ENCODE results near the gene KCNK15. TPM values are rescaled to one million over a fixed set of nuclear protein-coding genes. Genes with fewer than 3 reads are reported as not detected.
"Not testable (repeated sequence)": the region's sequence is repeated elsewhere in the genome, so short reads cannot be mapped to it uniquely, and the experiment has no call there.

KCNK15 gene
- under 1 TPM; 0.12 to 0.76 TPM for polyA plus RNA-seq

GRCh38 chr20:44745598-44746366 is at the start of gene KCNK15:
TSS of gene KCNK15 (plus strand) at chr20:44745865. CDS start at chr20:44745911, 46 bp downstream.
- WGBS, 2 donors = 1% methylated on average over 64 to 81 of the region's 81 CpGs
- H3K27me3 ChIP-seq (ENCODE audit: control insufficient read depth in 1 of 2, insufficient read depth in 2 of 2, low read length in 2 of 2) = no peaks in the 10 kb centered on the region
- H3K4me1 ChIP-seq (ENCODE audit: control insufficient read depth in 2 of 2, insufficient read depth in 2 of 2, low read length in 1 of 2) = peaks cover 4% of the 10 kb centered on the region in 2 donors
- no peak within 1 kb of the TSS for H3K27ac ChIP-seq (ENCODE audit: low read depth in 2 of 2, low read length in 1 of 2)
- no peaks in the 10 kb centered on the region for H3K36me3 ChIP-seq (ENCODE audit: control insufficient read depth in 2 of 2, insufficient read depth in 2 of 2, low read length in 1 of 2)
- H3K4me3 ChIP-seq (ENCODE audit: low read depth in 1 of 2, low read length in 2 of 2) = peak within 1 kb of the TSS; percentile 43 to 58
- H3K9me3 ChIP-seq (ENCODE audit: control insufficient read depth in 2 of 2, insufficient read depth in 1 of 2, low read depth in 1 of 2, low read length in 1 of 2) = no peaks in the 10 kb centered on the region

DNA sequence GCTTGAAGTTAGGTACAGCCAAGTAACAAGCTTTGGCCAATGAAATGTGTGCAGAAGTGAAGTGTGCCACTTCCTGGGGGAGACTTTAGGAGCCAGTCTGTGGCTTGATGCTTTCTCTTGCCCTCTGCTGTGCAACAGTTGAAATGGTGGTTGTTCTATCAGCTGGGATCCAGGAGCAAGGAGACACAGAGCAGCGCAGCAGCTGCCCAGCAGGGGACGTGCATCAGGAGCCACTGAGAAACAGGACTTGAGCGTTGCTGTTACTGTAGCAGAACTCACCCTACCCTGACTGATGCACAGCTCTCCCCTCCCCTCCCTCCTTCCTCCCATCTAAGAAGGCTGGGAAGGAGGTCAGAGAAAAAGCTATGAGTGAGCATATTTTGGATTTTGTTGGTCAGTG is 49.4 kb upstream of the KCNK15 start:
- Histone ChIP-seq H3K4me1 (ENCODE audit: control insufficient read depth in 2 of 2, insufficient read depth in 2 of 2, low read length in 1 of 2) (peaks cover 0 to 3% of the 10 kb centered on the region in 2 donors), H3K36me3 (ENCODE audit: control insufficient read depth in 2 of 2, insufficient read depth in 2 of 2, low read length in 1 of 2) (no peaks in the 10 kb centered on the region), H3K27me3 (ENCODE audit: control insufficient read depth in 1 of 2, insufficient read depth in 2 of 2, low read length in 2 of 2) (no peaks in the 10 kb centered on the region), H3K9me3 (ENCODE audit: control insufficient read depth in 2 of 2, insufficient read depth in 1 of 2, low read depth in 1 of 2, low read length in 1 of 2) (no peaks in the 10 kb centered on the region), H3K27ac (ENCODE audit: low read depth in 2 of 2, low read length in 1 of 2) (peak overlapping the region; percentile 37 to 61), H3K4me3 (ENCODE audit: low read depth in 1 of 2, low read length in 2 of 2) (no peak overlapping the region)
- 81 to 89% methylated on average over 3 of the region's 3 CpGs for WGBS, 2 donors

DNA sequence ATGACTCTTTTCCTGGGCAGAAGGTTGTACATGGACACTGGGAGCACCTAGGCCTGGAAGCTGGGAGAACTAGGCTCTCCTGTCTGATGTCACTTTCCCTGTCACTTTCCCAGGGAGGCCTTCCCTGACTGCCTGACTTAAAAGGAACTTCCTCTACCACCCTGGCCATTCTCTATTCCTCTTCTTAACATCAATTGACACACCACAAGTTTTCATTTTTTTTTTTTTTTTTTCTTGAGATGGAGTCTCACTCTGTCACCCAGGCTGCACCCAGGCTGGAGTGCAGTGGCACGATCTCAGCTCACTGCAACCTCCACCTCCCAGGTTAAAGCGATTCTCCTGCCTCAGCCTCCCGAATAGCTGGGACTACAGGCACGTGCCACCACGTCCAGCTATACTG is 48.6 kb upstream of the KCNK15 start:
- H3K27ac ChIP-seq (ENCODE audit: low read depth in 2 of 2, low read length in 1 of 2); H3K36me3 ChIP-seq (ENCODE audit: control insufficient read depth in 2 of 2, insufficient read depth in 2 of 2, low read length in 1 of 2); H3K4me3 ChIP-seq (ENCODE audit: low read depth in 1 of 2, low read length in 2 of 2); H3K9me3 ChIP-seq (ENCODE audit: control insufficient read depth in 2 of 2, insufficient read depth in 1 of 2, low read depth in 1 of 2, low read length in 1 of 2); H3K27me3 ChIP-seq (ENCODE audit: control insufficient read depth in 1 of 2, insufficient read depth in 2 of 2, low read length in 2 of 2); H3K4me1 ChIP-seq (ENCODE audit: control insufficient read depth in 2 of 2, insufficient read depth in 2 of 2, low read length in 1 of 2): not testable (repeated sequence)
- WGBS, 2 donors = 96% methylated on average over 5 of the region's 5 CpGs

DNA sequence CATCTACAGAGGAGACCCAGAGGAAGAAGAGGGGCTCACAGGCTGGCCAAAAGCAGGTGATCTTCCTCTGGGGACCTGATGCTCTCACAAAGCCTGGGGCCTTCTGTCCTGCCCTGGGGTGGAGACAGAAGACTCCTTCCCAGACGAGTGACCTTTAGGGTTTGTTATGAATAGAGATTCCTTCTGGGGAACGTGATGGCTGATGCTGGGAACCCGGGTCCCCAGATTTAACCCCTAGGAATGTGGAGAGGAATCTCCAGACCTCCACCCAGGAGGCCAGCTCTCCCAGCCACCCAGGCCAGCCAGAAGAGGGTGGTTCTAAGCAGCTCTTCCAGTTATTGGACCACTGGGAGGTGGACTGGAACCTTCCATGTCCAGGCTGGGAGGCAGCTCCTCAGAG is 47.3 kb upstream of the KCNK15 start:
- peak overlapping the region in 1 of 2 donors; percentile 52 for H3K27ac ChIP-seq (ENCODE audit: low read depth in 2 of 2, low read length in 1 of 2)
- H3K27me3 ChIP-seq (ENCODE audit: control insufficient read depth in 1 of 2, insufficient read depth in 2 of 2, low read length in 2 of 2) = no peaks in the 10 kb centered on the region
- H3K4me3 ChIP-seq (ENCODE audit: low read depth in 1 of 2, low read length in 2 of 2) = no peak overlapping the region
- 47 to 50% methylated on average over 3 of the region's 3 CpGs for WGBS, 2 donors
- no peaks in the 10 kb centered on the region for H3K36me3 ChIP-seq (ENCODE audit: control insufficient read depth in 2 of 2, insufficient read depth in 2 of 2, low read length in 1 of 2)
- H3K9me3 ChIP-seq (ENCODE audit: control insufficient read depth in 2 of 2, insufficient read depth in 1 of 2, low read depth in 1 of 2, low read length in 1 of 2) = no peaks in the 10 kb centered on the region
- H3K4me1 ChIP-seq (ENCODE audit: control insufficient read depth in 2 of 2, insufficient read depth in 2 of 2, low read length in 1 of 2) = peaks cover 2 to 4% of the 10 kb centered on the region in 2 donors

DNA sequence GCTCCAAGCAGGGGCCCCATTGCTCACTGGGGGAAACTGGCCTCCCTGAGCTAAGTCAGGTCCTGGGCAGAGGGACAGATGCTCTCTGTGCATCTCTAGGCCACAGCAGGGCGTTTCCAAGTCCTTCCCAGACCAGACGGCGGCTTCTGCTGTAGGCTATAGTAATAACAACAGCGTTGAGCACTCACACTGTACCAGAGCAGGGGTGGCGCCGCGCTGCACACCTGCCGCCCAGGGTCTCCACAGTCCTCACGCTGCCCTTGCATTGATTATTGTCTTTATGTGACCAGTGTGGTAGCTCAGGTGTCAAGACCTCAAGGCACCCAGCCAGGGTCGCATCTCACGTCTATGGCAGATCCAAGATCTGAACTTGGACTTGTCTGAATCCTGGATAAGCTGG is 45.4 kb upstream of the KCNK15 start:
- Histone ChIP-seq H3K27me3 (ENCODE audit: control insufficient read depth in 1 of 2, insufficient read depth in 2 of 2, low read length in 2 of 2) (no peaks in the 10 kb centered on the region), H3K9me3 (ENCODE audit: control insufficient read depth in 2 of 2, insufficient read depth in 1 of 2, low read depth in 1 of 2, low read length in 1 of 2) (no peaks in the 10 kb centered on the region), H3K36me3 (ENCODE audit: control insufficient read depth in 2 of 2, insufficient read depth in 2 of 2, low read length in 1 of 2) (no peaks in the 10 kb centered on the region), H3K27ac (ENCODE audit: low read depth in 2 of 2, low read length in 1 of 2) (no peak overlapping the region), H3K4me3 (ENCODE audit: low read depth in 1 of 2, low read length in 2 of 2) (no peak overlapping the region), H3K4me1 (ENCODE audit: control insufficient read depth in 2 of 2, insufficient read depth in 2 of 2, low read length in 1 of 2) (peaks cover 2 to 4% of the 10 kb centered on the region in 2 donors)
- WGBS, 2 donors = 88 to 91% methylated on average over 11 of the region's 11 CpGs

DNA sequence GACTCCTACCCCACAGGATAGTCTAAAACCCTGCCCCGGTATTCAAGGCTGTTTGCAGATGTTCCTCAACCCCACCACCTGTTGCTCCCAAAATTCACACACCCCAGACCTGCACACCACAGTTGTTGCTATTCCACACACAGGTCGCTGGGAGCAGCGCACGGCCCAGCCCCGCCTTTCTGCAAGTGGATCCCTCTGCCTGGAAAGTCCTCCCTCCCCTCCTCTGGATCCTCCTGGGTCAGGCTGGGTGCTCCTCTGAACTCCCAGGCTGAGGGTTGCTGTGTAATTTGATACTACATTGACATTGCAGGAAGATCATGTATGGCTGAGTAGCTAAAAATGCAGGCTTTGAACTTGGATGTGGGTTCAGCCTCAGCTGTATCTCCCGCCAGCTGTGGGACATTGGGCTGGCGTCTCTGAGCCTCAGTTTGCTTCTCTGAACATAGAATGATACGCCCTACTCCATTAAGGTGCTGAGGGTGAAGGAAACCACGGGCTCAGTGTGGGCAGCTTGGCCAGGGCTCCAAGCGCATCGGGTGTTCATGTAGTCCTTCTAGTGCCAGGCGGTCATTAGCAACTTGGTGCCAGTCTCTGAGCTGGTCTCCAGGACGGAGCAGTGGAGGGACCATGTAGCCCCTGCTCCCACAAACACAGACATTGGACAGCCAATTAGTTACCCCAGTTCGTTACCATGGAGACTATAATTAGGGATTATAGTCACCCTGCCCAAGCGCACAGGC is 44.4 kb upstream of the KCNK15 start:
- 73 to 74% methylated on average over 15 of the region's 15 CpGs for WGBS, 2 donors
- Histone ChIP-seq H3K27ac (ENCODE audit: low read depth in 2 of 2, low read length in 1 of 2) (no peak overlapping the region), H3K27me3 (ENCODE audit: control insufficient read depth in 1 of 2, insufficient read depth in 2 of 2, low read length in 2 of 2) (no peaks in the 10 kb centered on the region), H3K4me1 (ENCODE audit: control insufficient read depth in 2 of 2, insufficient read depth in 2 of 2, low read length in 1 of 2) (peaks cover 2 to 4% of the 10 kb centered on the region in 2 donors), H3K36me3 (ENCODE audit: control insufficient read depth in 2 of 2, insufficient read depth in 2 of 2, low read length in 1 of 2) (no peaks in the 10 kb centered on the region), H3K9me3 (ENCODE audit: control insufficient read depth in 2 of 2, insufficient read depth in 1 of 2, low read depth in 1 of 2, low read length in 1 of 2) (no peaks in the 10 kb centered on the region), H3K4me3 (ENCODE audit: low read depth in 1 of 2, low read length in 2 of 2) (no peak overlapping the region)

DNA sequence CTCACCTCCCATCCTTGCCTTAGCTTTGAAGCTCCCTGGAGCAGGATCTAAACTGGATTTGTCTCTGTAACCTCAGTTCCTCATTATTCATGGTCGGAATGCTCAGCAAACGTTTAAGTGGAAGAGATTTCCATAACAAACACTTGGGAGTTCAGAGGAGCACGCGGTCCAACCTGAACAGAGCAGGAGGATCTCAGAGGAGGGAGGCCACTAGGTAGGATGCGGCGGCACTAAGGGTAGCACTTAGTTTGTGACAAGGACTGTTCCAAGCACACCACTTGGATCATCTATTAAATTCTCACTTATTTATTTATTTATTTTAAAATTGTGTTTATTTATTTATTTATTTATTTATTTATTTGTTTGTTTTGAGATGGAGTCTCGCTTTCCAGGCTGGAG is 43.8 kb upstream of the KCNK15 start:
- H3K27ac ChIP-seq (ENCODE audit: low read depth in 2 of 2, low read length in 1 of 2) = no peak overlapping the region
- WGBS, 2 donors = 81 to 82% methylated on average over 7 of the region's 7 CpGs
- peaks cover 2 to 4% of the 10 kb centered on the region in 2 donors for H3K4me1 ChIP-seq (ENCODE audit: control insufficient read depth in 2 of 2, insufficient read depth in 2 of 2, low read length in 1 of 2)

DNA sequence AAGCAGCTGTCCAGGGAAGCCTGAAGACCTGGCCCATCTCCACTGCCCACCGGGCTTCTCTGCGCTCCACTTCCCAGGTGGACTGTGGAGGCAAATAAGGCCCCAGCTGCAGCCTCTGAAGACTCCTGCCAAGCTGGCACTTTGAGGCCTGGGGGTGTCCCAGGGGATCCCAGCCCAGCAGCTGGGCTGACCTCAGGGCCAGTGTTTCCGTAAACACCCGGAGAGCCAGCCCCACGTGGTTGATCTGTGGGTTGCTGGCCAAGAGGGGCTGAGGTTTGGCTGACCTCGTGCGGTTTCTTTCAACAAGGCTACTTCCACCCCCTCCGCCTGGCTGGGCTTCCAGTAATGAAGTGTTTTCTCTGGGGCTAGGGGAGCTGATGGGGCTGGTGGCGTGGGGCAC is 42.9 kb upstream of the KCNK15 start:
- Histone ChIP-seq H3K27ac (ENCODE audit: low read depth in 2 of 2, low read length in 1 of 2) (peak overlapping the region; percentile 50 to 67), H3K4me3 (ENCODE audit: low read depth in 1 of 2, low read length in 2 of 2) (no peak overlapping the region)

More for the DNA sequence above, 43.8 kb upstream of the KCNK15 start:
- no peaks in the 10 kb centered on the region for H3K36me3 ChIP-seq (ENCODE audit: control insufficient read depth in 2 of 2, insufficient read depth in 2 of 2, low read length in 1 of 2)
- no peaks in the 10 kb centered on the region for H3K27me3 ChIP-seq (ENCODE audit: control insufficient read depth in 1 of 2, insufficient read depth in 2 of 2, low read length in 2 of 2)
- H3K4me3 ChIP-seq (ENCODE audit: low read depth in 1 of 2, low read length in 2 of 2) = no peak overlapping the region
- H3K9me3 ChIP-seq (ENCODE audit: control insufficient read depth in 2 of 2, insufficient read depth in 1 of 2, low read depth in 1 of 2, low read length in 1 of 2) = no peaks in the 10 kb centered on the region

DNA sequence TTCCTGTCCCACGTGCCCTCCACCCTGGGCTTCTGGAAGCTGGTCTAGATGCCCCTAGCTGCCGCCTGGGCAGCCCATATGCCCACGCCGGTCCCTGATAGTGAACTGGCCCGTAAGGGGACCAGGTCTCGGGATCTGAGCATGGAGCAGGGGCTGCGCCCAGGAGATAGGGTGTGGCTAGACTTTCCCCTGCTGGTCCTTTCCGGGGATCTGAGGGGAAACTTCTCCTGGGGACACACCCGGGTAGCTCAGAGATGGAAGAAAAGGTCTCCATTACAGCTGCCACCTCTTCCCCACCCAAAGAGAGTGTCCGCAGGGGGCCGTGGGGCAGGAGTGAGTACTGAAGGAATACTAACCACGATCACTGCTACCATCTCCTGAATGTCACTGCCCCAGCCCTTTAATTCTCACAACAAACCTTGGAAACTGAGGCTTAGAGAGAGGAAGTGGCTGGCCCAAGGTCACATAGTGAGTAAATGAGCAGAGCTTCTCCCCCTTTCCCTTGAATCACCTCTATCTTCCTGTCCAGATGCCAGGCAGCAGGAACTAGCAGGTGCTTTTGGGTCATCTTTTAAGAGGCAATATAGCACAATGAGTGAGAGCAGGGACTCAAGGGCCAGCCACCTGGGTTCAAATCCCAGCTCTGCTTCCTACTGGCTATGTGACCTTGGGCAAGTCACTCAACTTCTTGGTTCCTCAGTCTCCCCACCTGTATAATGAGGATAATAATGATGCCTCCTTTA is 42.3 kb upstream of the KCNK15 start:
- Histone ChIP-seq H3K27me3 (ENCODE audit: control insufficient read depth in 1 of 2, insufficient read depth in 2 of 2, low read length in 2 of 2) (no peaks in the 10 kb centered on the region), H3K9me3 (ENCODE audit: control insufficient read depth in 2 of 2, insufficient read depth in 1 of 2, low read depth in 1 of 2, low read length in 1 of 2) (no peaks in the 10 kb centered on the region), H3K27ac (ENCODE audit: low read depth in 2 of 2, low read length in 1 of 2) (peak overlapping the region; percentile 50 to 67), H3K36me3 (ENCODE audit: control insufficient read depth in 2 of 2, insufficient read depth in 2 of 2, low read length in 1 of 2) (no peaks in the 10 kb centered on the region), H3K4me3 (ENCODE audit: low read depth in 1 of 2, low read length in 2 of 2) (no peak overlapping the region), H3K4me1 (ENCODE audit: control insufficient read depth in 2 of 2, insufficient read depth in 2 of 2, low read length in 1 of 2) (peaks cover 2 to 4% of the 10 kb centered on the region in 2 donors)
- WGBS, 2 donors = 65 to 70% methylated on average over 12 of the region's 12 CpGs

More for the DNA sequence above, 42.9 kb upstream of the KCNK15 start:
- Histone ChIP-seq H3K4me1 (ENCODE audit: control insufficient read depth in 2 of 2, insufficient read depth in 2 of 2, low read length in 1 of 2) (peaks cover 2 to 4% of the 10 kb centered on the region in 2 donors), H3K36me3 (ENCODE audit: control insufficient read depth in 2 of 2, insufficient read depth in 2 of 2, low read length in 1 of 2) (no peaks in the 10 kb centered on the region), H3K9me3 (ENCODE audit: control insufficient read depth in 2 of 2, insufficient read depth in 1 of 2, low read depth in 1 of 2, low read length in 1 of 2) (no peaks in the 10 kb centered on the region), H3K27me3 (ENCODE audit: control insufficient read depth in 1 of 2, insufficient read depth in 2 of 2, low read length in 2 of 2) (no peaks in the 10 kb centered on the region)
- 29 to 40% methylated on average over 9 of the region's 9 CpGs for WGBS, 2 donors
